H9 (cell line): ENCODE results near the gene NEK11. TPM values are rescaled to one million over a fixed set of nuclear protein-coding genes. Genes with fewer than 3 reads are reported as not detected.

Experiments used
- DNase-seq: peaks from one replicate; pipeline ENCODE4 v3.0.0-alpha.2; 2017
- H2AFZ ChIP-seq: one replicate; pipeline ENCODE4 v1.6.1; 2013; ENCODE audit warnings: mild to moderate bottlenecking, low read length, control low read depth, moderate library complexity
- H2AK5ac ChIP-seq: 2 replicates; pipeline ENCODE4 v1.6.1; 2013; ENCODE audit warnings: low read length, control low read depth, mixed read lengths; ENCODE audit not compliant: insufficient read length
- H2BK120ac ChIP-seq: one replicate; pipeline ENCODE4 v1.6.1; 2013; ENCODE audit warnings: low read depth, mild to moderate bottlenecking, low read length, control low read depth, inconsistent platforms; ENCODE audit not compliant: poor library complexity, severe bottlenecking
- H2BK12ac ChIP-seq: 2 replicates; pipeline ENCODE4 v1.6.1; 2013; ENCODE audit warnings: low read length, control low read depth, mixed read lengths, low read depth; ENCODE audit not compliant: insufficient read length
- H2BK15ac ChIP-seq: 2 replicates; pipeline ENCODE4 v1.6.1; 2013; ENCODE audit warnings: low read depth, low read length, control low read depth
- H2BK20ac ChIP-seq: one replicate; pipeline ENCODE4 v1.6.1; 2013; ENCODE audit warnings: low read depth, mild to moderate bottlenecking, low read length, control low read depth, inconsistent platforms; ENCODE audit not compliant: poor library complexity, severe bottlenecking
- H2BK5ac ChIP-seq: 2 replicates; pipeline ENCODE4 v1.6.1; 2013; ENCODE audit warnings: low read length, control low read depth, mixed read lengths; ENCODE audit not compliant: insufficient read length
- H3K14ac ChIP-seq: 2 replicates; pipeline ENCODE4 v1.6.1; 2013; ENCODE audit warnings: low read length, control low read depth; ENCODE audit not compliant: insufficient read depth
- H3K18ac ChIP-seq: 2 replicates; pipeline ENCODE4 v1.6.1; 2013; ENCODE audit warnings: low read depth, mild to moderate bottlenecking, mixed read lengths, low read length, control low read depth; ENCODE audit not compliant: insufficient read length
- H3K23ac ChIP-seq: 2 replicates; pipeline ENCODE4 v1.6.1; 2013; ENCODE audit warnings: low read length, control low read depth, mixed read lengths, low read depth; ENCODE audit not compliant: insufficient read length
- H3K23me2 ChIP-seq: 2 replicates; pipeline ENCODE4 v1.6.1; 2013; ENCODE audit warnings: low read depth, mild to moderate bottlenecking, mixed read lengths, low read length, control low read depth; ENCODE audit not compliant: insufficient read length, poor library complexity, severe bottlenecking
- H3K27ac ChIP-seq: 2 replicates; pipeline ENCODE4 v1.5.1; 2013; ENCODE audit warnings: low read length, control low read depth, mixed read lengths, low read depth; ENCODE audit not compliant: insufficient read length
- H3K27me3 ChIP-seq: 2 replicates; pipeline ENCODE4 v1.6.1; 2013; ENCODE audit warnings: low read length, control low read depth, inconsistent platforms; ENCODE audit not compliant: insufficient read depth
- H3K4ac ChIP-seq: 2 replicates; pipeline ENCODE4 v1.6.1; 2013; ENCODE audit warnings: low read depth, mild to moderate bottlenecking, control low read depth, inconsistent platforms, low read length, moderate library complexity
- H3K4me1 ChIP-seq: 2 replicates; pipeline ENCODE4 v1.6.1; 2013; ENCODE audit warnings: low read length, control low read depth, inconsistent platforms; ENCODE audit not compliant: insufficient read depth
- H3K4me2 ChIP-seq: 2 replicates; pipeline ENCODE4 v1.6.1; 2013; ENCODE audit warnings: low read length, control low read depth, mixed read lengths; ENCODE audit not compliant: insufficient read length, insufficient read depth
- H3K56ac ChIP-seq: 2 replicates; pipeline ENCODE4 v1.6.1; 2013; ENCODE audit warnings: low read depth, mild to moderate bottlenecking, mixed read lengths, low read length, control low read depth; ENCODE audit not compliant: insufficient read length
- H3K79me1 ChIP-seq: 2 replicates; pipeline ENCODE4 v1.6.1; 2013; ENCODE audit warnings: low read depth, mild to moderate bottlenecking, moderate library complexity, low read length, control low read depth, inconsistent platforms; ENCODE audit not compliant: insufficient read depth, poor library complexity, severe bottlenecking
- H3K79me2 ChIP-seq: 2 replicates; pipeline ENCODE4 v1.6.1; 2013; ENCODE audit warnings: low read length, control low read depth, inconsistent platforms; ENCODE audit not compliant: insufficient read depth
- H3K9ac ChIP-seq: 2 replicates; pipeline ENCODE4 v1.6.1; 2013; ENCODE audit warnings: low read length, control low read depth, mixed read lengths; ENCODE audit not compliant: insufficient read length; ENCODE audit errors: extremely low read depth
- H3K9me3 ChIP-seq: one replicate; pipeline ENCODE4 v1.6.1; 2013; ENCODE audit warnings: low read depth, low read length, inconsistent platforms; ENCODE audit not compliant: control insufficient read depth
- H3T11ph ChIP-seq: one replicate; pipeline ENCODE4 v1.6.1; 2013; ENCODE audit warnings: mild to moderate bottlenecking, low read length, control low read depth, inconsistent platforms
- H4K20me1 ChIP-seq: one replicate; pipeline ENCODE4 v1.6.1; 2013; ENCODE audit not compliant: control insufficient read depth, insufficient read length, insufficient read depth
- H4K5ac ChIP-seq: 2 replicates; pipeline ENCODE4 v1.6.1; 2013; ENCODE audit warnings: low read depth, mild to moderate bottlenecking, mixed read lengths, low read length, control low read depth; ENCODE audit not compliant: insufficient read length
- H4K8ac ChIP-seq: replicated peaks from 2 replicates; pipeline ENCODE4 v1.6.1; 2013; ENCODE audit warnings: low read length, control low read depth, mixed read lengths, low read depth; ENCODE audit not compliant: insufficient read length
- H4K91ac ChIP-seq: 2 replicates; pipeline ENCODE4 v1.6.1; 2013; ENCODE audit warnings: low read depth, mild to moderate bottlenecking, moderate library complexity, mixed read lengths, low read length, control low read depth; ENCODE audit not compliant: insufficient read length
- H3K27ac Mint-ChIP-seq, 3 experiments: 2 replicates in 2 of 3; 3 replicates in 1 of 3; pipeline ENCODE4 v1.8.0; 2020 to 2021; ENCODE audit warnings: mixed read lengths in 3 of 3, mild to moderate bottlenecking in 1 of 3, moderate library complexity in 1 of 3
- H3K27me3 Mint-ChIP-seq: 2 replicates; pipeline ENCODE4 v1.8.0; 2021; ENCODE audit warnings: low read depth, mild to moderate bottlenecking, moderate library complexity, mixed read lengths
- H3K36me3 Mint-ChIP-seq, 3 experiments: 2 replicates in 2 of 3; 3 replicates in 1 of 3; pipeline ENCODE4 v1.8.0; 2020 to 2021; ENCODE audit warnings: low read depth in 3 of 3, mixed read lengths in 3 of 3; ENCODE audit not compliant: insufficient read depth in 1 of 3
- H3K4me1 Mint-ChIP-seq, 2 experiments: 2 replicates each; pipeline ENCODE4 v1.8.0; 2020; ENCODE audit warnings: mixed read lengths in 2 of 2
- H3K4me3 Mint-ChIP-seq, 2 experiments: 2 replicates in 1 of 2; 3 replicates in 1 of 2; pipeline ENCODE4 v1.8.0; 2020 to 2021; ENCODE audit warnings: mild to moderate bottlenecking in 2 of 2, mixed read lengths in 2 of 2, moderate library complexity in 1 of 2
- H3K9me3 Mint-ChIP-seq, 2 experiments: 2 replicates in 1 of 2; 3 replicates in 1 of 2; pipeline ENCODE4 v1.8.0; 2020; ENCODE audit warnings: mild to moderate bottlenecking in 2 of 2, mixed read lengths in 2 of 2, moderate library complexity in 1 of 2
- CTCF ChIP-seq: fragments of 200-600 bp; sonication (generic); conservative IDR thresholded peaks from 3 replicates; pipeline ENCODE4 v1.8.0; 2021; ENCODE audit warnings: antibody characterized with exemption, mild to moderate bottlenecking
- WGBS: extraction: QIAGEN DNeasy Blood & Tissue Kit; methylation state at CpG from one replicate; pipeline ENCODE4 v1.1.7; 2013; ENCODE audit warnings: missing lambda C conversion rate, low lambda C conversion rate, mixed read lengths; ENCODE audit not compliant: insufficient read length; ENCODE audit errors: extremely low coverage; 5-methylcytosine and 5-hydroxymethylcytosine counted together
- total RNA-seq: library from RNA; stranded (reverse); gene quantifications from 2 replicates; pipeline ENCODE4 v1.2.1, GENCODE V29; 2021

The NEK11 gene
- total RNA-seq, 1 experiment from 2014 or later: 2.5 TPM

- no peak for TF ChIP-seq CTCF
Measured at GRCh38 chr3:131194816-131195215, 168.1 kb downstream of the NEK11 start.

More at GRCh38 chr3:131194816-131195215, 168.1 kb downstream of the NEK11 start:
- Histone ChIP-seq H3K23me2 (no peaks in the 10 kb centered on the region), H3K27me3 (no peaks in the 10 kb centered on the region), H2BK5ac (no peak overlapping the region), H3K23ac (no peak overlapping the region), H3K9ac (no peak overlapping the region), H3K18ac (no peak overlapping the region), H3K27ac (no peak overlapping the region), H3K9me3 (no peaks in the 10 kb centered on the region), H2BK20ac (no peak overlapping the region), H3K79me2 (no peaks in the 10 kb centered on the region), H3K14ac (no peak overlapping the region), H3K79me1 (no peaks in the 10 kb centered on the region), H4K8ac (no peak overlapping the region), H3T11ph (no peak overlapping the region), H2AFZ (no peak overlapping the region), H3K4ac (no peak overlapping the region), H4K5ac (no peak overlapping the region), H4K20me1 (no peaks in the 10 kb centered on the region), H3K4me1 (no peaks in the 10 kb centered on the region), H2BK120ac (no peak overlapping the region), H2BK12ac (no peak overlapping the region), H2AK5ac (no peak overlapping the region), H4K91ac (no peak overlapping the region), H3K4me2 (no peak overlapping the region), H3K56ac (no peak overlapping the region), H2BK15ac (no peak overlapping the region)
- no CpG with 5 or more reads among the region's 4 CpGs for WGBS
- H3K36me3 Mint-ChIP-seq: no peaks in the 10 kb centered on the region
- no peaks in the 10 kb centered on the region for H3K4me1 Mint-ChIP-seq
- H3K9me3 Mint-ChIP-seq: peaks cover 3 to 5% of the 10 kb centered on the region in 2 experiments; a peak in 4 of 5 replicates
- no peak for DNase-seq
- H3K27ac Mint-ChIP-seq: no peak overlapping the region
- no peak overlapping the region for H3K4me3 Mint-ChIP-seq
- no peaks in the 10 kb centered on the region for H3K27me3 Mint-ChIP-seq
